Measurements from ENCODE around the gene BMPR2.
"Not testable (repeated sequence)": the region's sequence is repeated elsewhere in the genome, so short reads cannot be mapped to it uniquely, and the experiment has no call there.

The BMPR2 gene

DNA sequence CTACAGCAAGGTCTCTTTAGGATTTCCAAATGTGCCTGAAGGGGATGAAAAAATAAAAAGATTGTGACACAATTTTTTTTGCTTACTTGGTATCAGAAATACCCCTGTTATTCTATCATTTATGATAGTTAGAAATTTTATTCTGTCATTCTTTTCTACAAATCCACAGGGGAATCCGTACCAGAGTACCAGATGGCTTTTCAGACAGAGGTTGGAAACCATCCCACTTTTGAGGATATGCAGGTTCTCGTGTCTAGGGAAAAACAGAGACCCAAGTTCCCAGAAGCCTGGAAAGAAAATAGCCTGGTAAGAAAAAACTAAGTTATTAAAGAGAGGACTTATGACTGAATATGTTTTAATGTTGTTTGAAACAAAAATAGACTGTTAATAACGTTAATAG is 166.0 kb downstream of the BMPR2 start:
- no peak for DNase-seq

DNA sequence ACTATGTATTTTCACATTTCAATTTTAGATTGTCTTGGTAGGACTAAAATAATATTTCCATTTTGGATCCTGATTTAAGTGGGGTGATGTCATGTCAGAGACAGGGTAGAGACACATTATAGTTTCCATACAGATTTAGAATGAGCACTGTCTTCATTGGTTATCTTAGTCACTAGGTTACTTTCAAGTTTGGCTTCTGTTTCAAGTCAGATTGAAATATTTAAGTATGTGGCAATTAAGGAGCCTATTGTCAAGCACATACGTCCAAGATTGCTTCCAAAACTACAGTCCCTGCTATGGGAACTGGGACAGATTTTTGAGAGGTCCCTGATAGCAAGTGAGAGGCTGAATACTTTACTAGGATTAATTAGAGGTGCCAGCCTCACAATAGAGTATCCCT is 169.4 kb downstream of the BMPR2 start:
- no peak for DNase-seq

- no peak for DNase-seq
Measured at GRCh38 chr2:202545931-202546330, 169.8 kb downstream of the BMPR2 start.

DNA sequence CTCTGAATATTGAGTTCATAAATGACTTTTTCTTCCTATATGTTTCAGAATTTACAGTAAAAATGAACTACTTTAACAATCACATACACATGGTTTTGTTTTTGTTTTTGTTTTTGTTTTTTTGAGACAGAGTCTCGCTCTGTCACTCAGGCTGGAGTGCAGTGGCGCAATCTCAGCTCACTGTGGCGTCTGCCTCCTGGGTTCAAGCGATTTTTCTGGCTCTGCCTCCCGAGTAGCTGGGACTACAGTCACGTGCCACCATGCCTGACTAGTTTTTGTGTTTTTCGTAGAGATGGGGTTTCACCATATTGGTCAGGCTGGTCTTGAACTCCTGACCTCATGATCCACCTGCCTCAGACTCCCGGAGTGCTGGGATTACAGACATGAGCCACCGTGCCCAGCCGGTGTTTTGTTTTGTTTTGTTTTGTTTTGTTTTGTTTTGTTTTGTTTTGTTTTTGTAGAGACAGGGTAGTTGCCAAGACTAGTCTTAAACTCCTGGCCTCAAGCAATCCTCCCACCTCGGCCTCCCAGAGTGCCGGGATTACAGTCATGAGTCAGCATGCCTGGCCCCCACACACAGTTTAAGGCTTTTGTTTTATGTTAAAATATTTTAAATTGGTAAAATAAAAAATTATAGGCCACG is 170.5 kb downstream of the BMPR2 start:
- DNase-seq: not testable (repeated sequence)

DNA sequence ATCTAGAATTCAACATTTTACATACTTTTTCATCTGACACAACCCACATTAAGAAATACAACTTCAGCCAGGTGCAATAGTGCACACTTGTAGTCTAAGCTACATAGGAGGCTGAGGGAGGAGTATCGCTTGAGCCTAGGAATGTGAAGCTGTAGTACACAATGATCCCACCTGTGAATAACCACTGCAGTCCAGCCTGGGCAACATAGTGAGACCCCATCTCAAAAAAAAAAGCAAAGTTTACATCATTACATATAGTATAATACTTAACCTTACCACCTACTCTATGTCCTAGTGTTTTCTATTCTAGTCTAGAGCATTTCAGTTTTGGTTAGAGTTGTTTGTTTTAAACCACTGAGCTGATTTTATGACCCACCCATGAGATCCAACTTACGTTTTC is 172.1 kb downstream of the BMPR2 start:
- no peak for DNase-seq

- DNase-seq: not testable (repeated sequence)
Measured at GRCh38 chr2:202551000-202551399, 174.9 kb downstream of the BMPR2 start.

- DNase-seq: no peak
Measured at GRCh38 chr2:202555356-202555755, 179.2 kb downstream of the BMPR2 start.

DNA sequence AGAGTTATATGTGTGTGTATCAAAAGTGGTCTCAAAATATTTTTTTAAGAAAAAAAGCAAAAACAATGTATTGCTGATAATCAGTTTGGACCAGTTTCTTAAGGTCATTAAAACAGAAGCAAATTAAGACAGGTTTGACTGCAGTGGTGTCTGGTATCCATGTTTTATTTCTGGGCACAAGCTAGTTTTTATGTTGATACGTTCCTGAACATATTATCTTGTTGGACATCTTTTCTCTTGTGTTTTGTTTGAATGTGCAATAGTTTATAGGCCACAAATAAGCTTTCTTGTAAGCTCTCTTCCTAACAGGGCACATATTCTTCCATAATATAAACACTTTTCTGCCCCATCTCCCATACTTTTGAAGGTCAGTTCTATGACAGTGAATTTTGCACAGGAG is 184.1 kb downstream of the BMPR2 start:
- DNase-seq: no peak

GRCh38 chr2:202564226-202564625 is 188.1 kb downstream of the BMPR2 start:
- DNase-seq: no peak

- no peak for DNase-seq
Measured at GRCh38 chr2:202566286-202566685, 190.2 kb downstream of the BMPR2 start.

DNA sequence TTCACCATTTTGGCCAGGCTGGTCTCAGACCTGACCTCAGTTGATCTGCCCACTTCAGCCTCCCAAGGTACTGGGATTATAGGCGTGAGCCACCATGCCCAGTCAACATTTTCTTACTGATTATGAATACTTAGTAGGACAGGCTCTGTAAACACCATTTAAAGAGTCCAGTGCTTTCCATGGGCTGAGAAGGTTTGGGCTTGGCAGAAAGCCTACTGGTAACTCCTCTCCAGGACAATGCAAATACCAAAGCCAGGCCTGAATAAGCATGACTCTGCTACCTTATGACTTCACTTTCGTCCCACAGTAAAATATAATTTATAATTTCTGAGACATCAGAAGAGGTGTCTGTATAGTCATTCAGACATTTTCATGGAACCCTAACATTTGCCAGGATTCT is 198.4 kb downstream of the BMPR2 start:
- no peak for DNase-seq

DNA sequence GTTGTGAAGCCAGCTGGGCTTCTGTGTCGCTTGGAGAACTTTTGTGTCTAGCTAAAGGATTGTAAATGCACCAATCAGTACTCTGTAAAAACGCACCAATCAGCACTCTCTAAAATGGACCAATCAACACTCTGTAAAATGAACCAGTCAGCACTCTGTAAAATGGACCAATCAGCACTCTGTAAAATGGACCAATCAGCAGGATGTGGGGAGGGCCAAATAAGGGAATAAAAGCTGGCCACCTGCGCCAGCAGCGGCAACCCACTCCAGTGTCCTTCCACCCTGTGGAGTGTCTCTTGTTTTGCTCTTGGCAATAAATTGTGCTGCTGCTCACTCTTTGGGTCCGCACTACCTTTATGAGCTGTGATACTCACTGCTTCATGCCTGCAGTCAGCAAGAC is 199.1 kb downstream of the BMPR2 start:
- DNase-seq: not testable (repeated sequence)

GRCh38 chr2:202577250-202578183 is 201.4 kb downstream of the BMPR2 start:
- DNase-seq: no peak

GRCh38 chr2:202582846-202583245 is 206.7 kb downstream of the BMPR2 start:
- not testable (repeated sequence) for DNase-seq

- DNase-seq: no peak
Measured at GRCh38 chr2:202583709-202584219, 207.6 kb downstream of the BMPR2 start.

GRCh38 chr2:202588647-202589581 is 212.8 kb downstream of the BMPR2 start:
- DNase-seq: peak; percentile 74

GRCh38 chr2:202589582-202589949 is 213.4 kb downstream of the BMPR2 start:
- DNase-seq: no peak

GRCh38 chr2:202592566-202592965 is 216.4 kb downstream of the BMPR2 start:
- DNase-seq: no peak

- no peak for DNase-seq
Measured at GRCh38 chr2:202599105-202599504, 223.0 kb downstream of the BMPR2 start.

GRCh38 chr2:202599911-202600310 is 223.8 kb downstream of the BMPR2 start:
- DNase-seq: no peak

DNA sequence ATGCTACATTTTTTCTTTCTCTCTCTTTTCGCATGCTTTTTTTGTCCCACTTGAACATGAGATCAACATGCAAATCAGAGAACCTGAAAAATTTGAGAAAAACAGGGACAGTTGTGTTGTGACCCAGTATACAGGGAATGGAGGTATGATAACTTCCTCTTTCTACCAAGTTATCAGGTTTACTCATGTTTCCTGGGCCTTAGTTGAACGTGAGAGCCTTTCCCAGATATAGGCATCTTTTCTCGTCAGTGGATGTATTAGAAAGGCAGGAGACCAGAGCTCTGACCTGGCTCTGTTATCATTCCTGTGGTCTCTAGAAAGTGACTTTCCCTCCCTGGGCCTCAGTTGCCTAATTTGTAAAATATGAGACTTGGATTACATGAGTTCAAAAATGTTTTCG is 228.6 kb downstream of the BMPR2 start:
- no peak for DNase-seq

DNA sequence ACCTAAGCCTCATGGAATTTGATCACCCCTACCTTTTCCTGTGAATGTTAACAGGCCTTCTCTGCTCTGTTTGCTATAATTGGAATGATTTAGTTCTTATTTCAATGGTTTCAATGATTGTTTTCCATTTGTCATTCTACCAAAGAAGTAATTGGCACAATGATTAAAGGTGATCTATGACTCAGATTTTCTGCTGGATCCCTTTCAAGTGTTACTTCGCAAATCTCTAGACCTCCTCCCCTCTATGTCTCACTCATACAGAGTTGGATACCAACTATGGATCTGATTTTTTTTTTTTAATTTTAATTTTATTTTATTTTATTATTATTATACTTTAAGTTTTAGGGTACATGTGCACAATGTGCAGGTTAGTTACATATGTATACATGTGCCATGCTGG is 229.0 kb downstream of the BMPR2 start:
- no peak for DNase-seq
